ENCODE data around the gene FOXE3. TPM values are rescaled to one million over a fixed set of nuclear protein-coding genes. Genes with fewer than 3 reads are reported as not detected.

Gene FOXE3
- total and polyA plus RNA-seq, 2 donors from 2014 or later = 0.19 TPM; not detected in 1

DNA sequence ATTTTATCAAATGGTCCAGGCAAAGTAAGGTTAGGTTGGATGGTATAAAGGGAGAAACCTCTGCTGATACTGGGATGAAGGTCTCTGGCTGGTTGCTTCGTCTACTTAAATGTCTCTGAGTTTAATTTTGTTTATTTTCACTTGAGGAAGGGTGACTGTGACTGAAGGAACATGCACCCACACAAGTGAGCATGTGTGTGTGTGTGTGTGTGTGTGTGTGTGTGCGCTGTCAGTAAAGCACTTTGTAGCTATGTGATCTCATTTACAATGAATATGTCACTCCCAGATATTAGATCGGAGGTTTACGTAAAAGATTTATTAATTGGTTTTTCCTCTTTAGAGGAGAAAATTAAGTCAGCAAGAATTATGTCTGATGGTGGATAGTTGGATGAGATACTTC lies 26.1 kb downstream of the FOXE3 start:
- H3K27me3 ChIP-seq (ENCODE audit: control insufficient read depth, insufficient read depth, low read length) = peaks cover 41% of the 10 kb centered on the region
- FAIRE-seq = no peak
- intact Hi-C loops (cut with DNase I) = loop anchor here (10.0 kb wide), 1 partner anchor 73 kb away; no protein-coding TSS in a partner anchor

GRCh38 chr1:47442842-47443529 lies 26.9 kb downstream of the FOXE3 start:
- H3K36me3 ChIP-seq (ENCODE audit: control insufficient read depth in 2 of 3, insufficient read depth in 3 of 3, low read length in 3 of 3) = no peaks in the 10 kb centered on the region
- intact Hi-C loops (cut with DNase I) = loop anchor here (10.0 kb wide), 1 partner anchor 72 kb away; no protein-coding TSS in a partner anchor
- H3K9ac ChIP-seq (ENCODE audit: low read length in 3 of 3) = no peak overlapping the region
- H3K4me1 ChIP-seq (ENCODE audit: control insufficient read depth in 2 of 3, insufficient read depth in 2 of 3, low read depth in 1 of 3, low read length in 3 of 3) = peaks cover 0 to 3% (median 0%) of the 10 kb centered on the region in 3 donors
- H3K27me3 ChIP-seq (ENCODE audit: control insufficient read depth, insufficient read depth, low read length) = peaks cover 41% of the 10 kb centered on the region
- H3K4me3 ChIP-seq (ENCODE audit: low read length in 3 of 3) = no peak overlapping the region
- FAIRE-seq (no peak), DNase-seq (no peak)
- no peaks in the 10 kb centered on the region for H3K9me3 ChIP-seq (ENCODE audit: control insufficient read depth in 2 of 3, insufficient read depth in 1 of 3, low read length in 3 of 3)
- TF ChIP-seq, protein P1, sequence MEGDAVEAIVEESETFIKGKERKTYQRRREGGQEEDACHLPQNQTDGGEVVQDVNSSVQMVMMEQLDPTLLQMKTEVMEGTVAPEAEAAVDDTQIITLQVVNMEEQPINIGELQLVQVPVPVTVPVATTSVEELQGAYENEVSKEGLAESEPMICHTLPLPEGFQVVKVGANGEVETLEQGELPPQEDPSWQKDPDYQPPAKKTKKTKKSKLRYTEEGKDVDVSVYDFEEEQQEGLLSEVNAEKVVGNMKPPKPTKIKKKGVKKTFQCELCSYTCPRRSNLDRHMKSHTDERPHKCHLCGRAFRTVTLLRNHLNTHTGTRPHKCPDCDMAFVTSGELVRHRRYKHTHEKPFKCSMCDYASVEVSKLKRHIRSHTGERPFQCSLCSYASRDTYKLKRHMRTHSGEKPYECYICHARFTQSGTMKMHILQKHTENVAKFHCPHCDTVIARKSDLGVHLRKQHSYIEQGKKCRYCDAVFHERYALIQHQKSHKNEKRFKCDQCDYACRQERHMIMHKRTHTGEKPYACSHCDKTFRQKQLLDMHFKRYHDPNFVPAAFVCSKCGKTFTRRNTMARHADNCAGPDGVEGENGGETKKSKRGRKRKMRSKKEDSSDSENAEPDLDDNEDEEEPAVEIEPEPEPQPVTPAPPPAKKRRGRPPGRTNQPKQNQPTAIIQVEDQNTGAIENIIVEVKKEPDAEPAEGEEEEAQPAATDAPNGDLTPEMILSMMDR (IDR thresholded peaks at IDR 0.05; ENCODE audit: borderline replicate concordance, extremely low read depth, insufficient read depth) = no peak
- no peak overlapping the region for H3K27ac ChIP-seq (ENCODE audit: low read depth in 2 of 2, low read length in 2 of 2)

More for the DNA sequence above, 26.1 kb downstream of the FOXE3 start:
- no peak overlapping the region for H3K4me3 ChIP-seq (ENCODE audit: low read length in 3 of 3)
- no peaks in the 10 kb centered on the region for H3K36me3 ChIP-seq (ENCODE audit: control insufficient read depth in 2 of 3, insufficient read depth in 3 of 3, low read length in 3 of 3)
- TF ChIP-seq, protein P1 (IDR thresholded peaks at IDR 0.05; ENCODE audit: borderline replicate concordance, extremely low read depth, insufficient read depth) = no peak
- no peaks in the 10 kb centered on the region for H3K9me3 ChIP-seq (ENCODE audit: control insufficient read depth in 2 of 3, insufficient read depth in 1 of 3, low read length in 3 of 3)
- no peak overlapping the region for H3K9ac ChIP-seq (ENCODE audit: low read length in 3 of 3)
- H3K4me1 ChIP-seq (ENCODE audit: control insufficient read depth in 2 of 3, insufficient read depth in 2 of 3, low read depth in 1 of 3, low read length in 3 of 3) = peaks cover 0 to 3% (median 0%) of the 10 kb centered on the region in 3 donors
- H3K27ac ChIP-seq (ENCODE audit: low read depth in 2 of 2, low read length in 2 of 2) = no peak overlapping the region
- no peak for DNase-seq

- DNase-seq = peak in 3 of 5 donors; percentile 43 to 61 (median 61)
Measured at GRCh38 chr1:47443530-47444296, 27.6 kb downstream of the FOXE3 start.

More at GRCh38 chr1:47443530-47444296, 27.6 kb downstream of the FOXE3 start:
- Histone ChIP-seq H3K9ac (ENCODE audit: low read length in 3 of 3) (peak overlapping the region in 1 of 3 donors; percentile 20), H3K4me3 (ENCODE audit: low read length in 3 of 3) (peak overlapping the region in 2 of 3 donors; percentile 35 to 37), H3K4me1 (ENCODE audit: control insufficient read depth in 2 of 3, insufficient read depth in 2 of 3, low read depth in 1 of 3, low read length in 3 of 3) (peaks cover 0 to 3% (median 0%) of the 10 kb centered on the region in 3 donors), H3K36me3 (ENCODE audit: control insufficient read depth in 2 of 3, insufficient read depth in 3 of 3, low read length in 3 of 3) (no peaks in the 10 kb centered on the region), H3K27me3 (ENCODE audit: control insufficient read depth, insufficient read depth, low read length) (peaks cover 41% of the 10 kb centered on the region), H3K9me3 (ENCODE audit: control insufficient read depth in 2 of 3, insufficient read depth in 1 of 3, low read length in 3 of 3) (no peaks in the 10 kb centered on the region), H3K27ac (ENCODE audit: low read depth in 2 of 2, low read length in 2 of 2) (no peak overlapping the region)
- TF ChIP-seq, protein P1 (IDR thresholded peaks at IDR 0.05; ENCODE audit: borderline replicate concordance, extremely low read depth, insufficient read depth) = no peak
- intact Hi-C loops (cut with DNase I) = loop anchor here (10.0 kb wide), 1 partner anchor 71 kb away; no protein-coding TSS in a partner anchor
- no peak for FAIRE-seq

Measured in kidney (tissue), 14 donors.